Measurements from ENCODE around the gene CASD1. TPM values are rescaled to one million over a fixed set of nuclear protein-coding genes. Genes with fewer than 3 reads are reported as not detected.

CASD1 gene
- total RNA-seq, 1 experiment from 2014 or later = 5.8 TPM

GRCh38 chr7:94567396-94567795 lies 57.8 kb downstream of the CASD1 start:
- DNase-seq (ENCODE audit: low read depth, low spot score) (no peak), ATAC-seq (no peak)
- TF ChIP-seq FOSL1 (IDR thresholded peaks at IDR 0.05; ENCODE audit: low read depth) (no peak), CBX3 (IDR thresholded peaks at IDR 0.05; ENCODE audit: low read depth) (no peak), EZH2phosphoT487 (IDR thresholded peaks at IDR 0.05; ENCODE audit: borderline replicate concordance) (no peak), EZH2 (IDR thresholded peaks at IDR 0.05) (no peak), REST (IDR thresholded peaks at IDR 0.05; ENCODE audit: low read depth) (no peak), CTCF (IDR thresholded peaks at IDR 0.05 in 2 of 3, conservative IDR thresholded peaks at IDR 0.05 in 1 of 3; ENCODE audit: borderline replicate concordance in 1 of 3, insufficient read depth in 1 of 3, low read depth in 2 of 3, low read length in 2 of 3) (no peak), TCF7L2 (IDR thresholded peaks at IDR 0.05; ENCODE audit: borderline replicate concordance, extremely low read depth, insufficient read depth, insufficient read length) (no peak), YY1 (IDR thresholded peaks at IDR 0.05; ENCODE audit: extremely low read depth, insufficient replicate concordance, low read depth, low read length) (no peak), ZFX (IDR thresholded peaks at IDR 0.05) (no peak), ELF1 (IDR thresholded peaks at IDR 0.05; ENCODE audit: borderline replicate concordance, low read depth) (no peak), EGR1 (IDR thresholded peaks at IDR 0.05; ENCODE audit: low read depth) (no peak), ZNF274 (IDR thresholded peaks at IDR 0.05; ENCODE audit: low read depth, low read length) (no peak), RAD21 (IDR thresholded peaks at IDR 0.05; ENCODE audit: low read depth) (no peak), SP1 (IDR thresholded peaks at IDR 0.05; ENCODE audit: low read depth) (no peak), ZBTB33 (IDR thresholded peaks at IDR 0.05; ENCODE audit: extremely low read depth, insufficient replicate concordance, low read length) (no peak), CEBPB (IDR thresholded peaks at IDR 0.05; ENCODE audit: low read depth) (no peak), ATF3 (IDR thresholded peaks at IDR 0.05) (no peak)
- H4K20me1 ChIP-seq (ENCODE audit: insufficient read depth) = no peaks in the 10 kb centered on the region
- H3K9me3 ChIP-seq (ENCODE audit: control insufficient read depth in 1 of 2, insufficient read depth in 1 of 2, low read depth in 1 of 2, low read length in 2 of 2) = no peaks in the 10 kb centered on the region
- CTCF ChIA-PET = no interaction called here
- no peak overlapping the region for H3K9ac ChIP-seq (ENCODE audit: low read length)
- POLR2A ChIA-PET = no interaction called here
- intact Hi-C loops (cut with micrococcal nuclease) = no loop called here
- H3K4me2 ChIP-seq (ENCODE audit: low read length) = no peak overlapping the region
- H3K9me2 ChIP-seq (ENCODE audit: insufficient read depth) = no peaks in the 10 kb centered on the region
- BruUV-seq (replicated peaks) = no TSS peak
- H3K4me1 ChIP-seq (ENCODE audit: control insufficient read depth in 1 of 2, insufficient read depth in 2 of 2, low read length in 2 of 2) = no peaks in the 10 kb centered on the region
- H3K36me3 ChIP-seq (ENCODE audit: control insufficient read depth in 1 of 2, insufficient read depth in 2 of 2, low read length in 2 of 2) = no peaks in the 10 kb centered on the region
- no peak overlapping the region for H2AFZ ChIP-seq (ENCODE audit: low read depth, low read length, poor library complexity, severe bottlenecking)
- no peaks in the 10 kb centered on the region for H3K27me3 ChIP-seq (ENCODE audit: insufficient read depth, low read length)
- no peaks in the 10 kb centered on the region for H3K79me2 ChIP-seq (ENCODE audit: insufficient read depth, low read length)
- H3K27ac ChIP-seq (ENCODE audit: low read depth, low read length) = no peak overlapping the region
- RAD21 ChIA-PET (ENCODE audit: low non-redundant PET in 1 of 2, low total read pairs in 2 of 2, uncharacterized antibody in 2 of 2, unreplicated experiment in 2 of 2) = no interaction called here
- H3K4me3 ChIP-seq (replicated peaks in 1 of 2; ENCODE audit: low read depth in 1 of 2, low read length in 2 of 2) = no peak overlapping the region
